Activated B cell treated with CpG ODN at 0.5 μM for 24 hours (primary cell): ENCODE results near the gene IST1. TPM values are rescaled to one million over a fixed set of nuclear protein-coding genes. Genes with fewer than 3 reads are reported as not detected.

Experiments
- ATAC-seq: fragments of 200-7000 bp; cut with Tn5 transposase; one replicate; pipeline ENCODE4 v1.10.0; 2021; ENCODE audit warnings: low read depth, mild to moderate bottlenecking, moderate library complexity
- CTCF ChIA-PET: fragments of 350-600 bp; sonication (Branson Sonifier 250); formaldehyde crosslinking; loops from one replicate; lab custom pipeline; 2021; ENCODE audit warnings: antibody characterized with exemption; lab: Charles Lee
- POLR2A ChIA-PET: fragments of 350-600 bp; sonication (Branson Sonifier 250); formaldehyde crosslinking; loops from one replicate; lab custom pipeline; 2021; ENCODE audit warnings: antibody characterized with exemption; lab: Charles Lee
- DNase-seq: peaks from one replicate; pipeline ENCODE4 v3.0.0; 2022
- H3K27ac Mint-ChIP-seq: one replicate; pipeline ENCODE4 v1.8.0; 2020; ENCODE audit warnings: mixed read lengths
- H3K27me3 Mint-ChIP-seq: one replicate; pipeline ENCODE4 v1.8.0; 2021; ENCODE audit warnings: mixed read lengths
- H3K36me3 Mint-ChIP-seq: one replicate; pipeline ENCODE4 v1.8.0; 2021; ENCODE audit warnings: low read depth, mixed read lengths
- H3K4me1 Mint-ChIP-seq: one replicate; pipeline ENCODE4 v1.8.0; 2021; ENCODE audit warnings: mixed read lengths
- H3K4me3 Mint-ChIP-seq: one replicate; pipeline ENCODE4 v1.8.0; 2020; ENCODE audit warnings: mild to moderate bottlenecking, mixed read lengths
- H3K9me3 Mint-ChIP-seq: one replicate; pipeline ENCODE4 v1.8.0; 2020; ENCODE audit warnings: mixed read lengths
- CTCF ChIP-seq: fragments of 200-600 bp; IDR thresholded peaks from one replicate; pipeline ENCODE4 v1.8.0; 2022; ENCODE audit warnings: antibody characterized with exemption, mild to moderate bottlenecking
- intact Hi-C: fragments of 100-400 bp; cut with micrococcal nuclease; formaldehyde crosslinking; loops from one replicate; pipeline ENCODE4 v1.15.1; 2024
- total RNA-seq: library from RNA; stranded (reverse); gene quantifications from 2 replicates; pipeline ENCODE4 v1.2.3, GENCODE V29; 2022

IST1 gene
- total RNA-seq, 1 donor from 2014 or later = 206 TPM

- no peak for TF ChIP-seq CTCF
- Mint-ChIP-seq H3K9me3 (no peaks in the 10 kb centered on the region), H3K27me3 (no peaks in the 10 kb centered on the region), H3K36me3 (peaks cover 81% of the 10 kb centered on the region), H3K4me1 (peaks cover 37% of the 10 kb centered on the region), H3K27ac (no peak overlapping the region), H3K4me3 (no peak overlapping the region)
- ATAC-seq (no peak), DNase-seq (no peak)
- CTCF ChIA-PET = no interaction called here
- intact Hi-C loops = no loop called here
- POLR2A ChIA-PET = no interaction called here
Measured at GRCh38 chr16:71917900-71918299, 22.6 kb downstream of the IST1 start.

GRCh38 chr16:71919035-71919434, 23.7 kb downstream of the IST1 start:
- peak; percentile 57 for ATAC-seq
- POLR2A ChIA-PET = interaction anchor here (1.1 kb wide), 1 partner anchor 36 kb away, joined by 3 read pairs; no protein-coding TSS in a partner anchor
- peaks cover 85% of the 10 kb centered on the region for H3K36me3 Mint-ChIP-seq

GRCh38 chr16:71920658-71921057, 25.3 kb downstream of the IST1 start:
- no peak for TF ChIP-seq CTCF
- ChIA-PET POLR2A (interaction anchor here (0.6 to 0.8 kb wide), 2 partner anchors 10 to 22 kb away, joined by 4 to 6 read pairs; no protein-coding TSS in a partner anchor), CTCF (no interaction called here)
- Mint-ChIP-seq H3K36me3 (peaks cover 90% of the 10 kb centered on the region), H3K9me3 (no peaks in the 10 kb centered on the region), H3K4me3 (no peak overlapping the region), H3K27ac (no peak overlapping the region), H3K4me1 (peaks cover 17% of the 10 kb centered on the region), H3K27me3 (no peaks in the 10 kb centered on the region)
- DNase-seq (no peak), ATAC-seq (no peak)
- intact Hi-C loops = no loop called here

More at GRCh38 chr16:71919035-71919434, 23.7 kb downstream of the IST1 start:
- intact Hi-C loops = no loop called here
- H3K27ac Mint-ChIP-seq = no peak overlapping the region
- no peaks in the 10 kb centered on the region for H3K9me3 Mint-ChIP-seq
- no peak for DNase-seq
- no peaks in the 10 kb centered on the region for H3K27me3 Mint-ChIP-seq
- TF ChIP-seq CTCF = no peak
- H3K4me3 Mint-ChIP-seq = no peak overlapping the region
- CTCF ChIA-PET = no interaction called here
- H3K4me1 Mint-ChIP-seq = peaks cover 29% of the 10 kb centered on the region

- ATAC-seq (no peak), DNase-seq (no peak)
- Mint-ChIP-seq H3K27me3 (no peaks in the 10 kb centered on the region), H3K27ac (no peak overlapping the region), H3K9me3 (no peaks in the 10 kb centered on the region), H3K4me3 (no peak overlapping the region), H3K4me1 (peaks cover 1% of the 10 kb centered on the region), H3K36me3 (peaks cover 91% of the 10 kb centered on the region)
- TF ChIP-seq CTCF = no peak
- ChIA-PET CTCF (no interaction called here), POLR2A (interaction anchor here (0.6 kb wide), 1 partner anchor 129 kb away, joined by 3 read pairs; no protein-coding TSS in a partner anchor)
- intact Hi-C loops = no loop called here
Measured at GRCh38 chr16:71923941-71924690, 28.8 kb downstream of the IST1 start.

GRCh38 chr16:71924710-71925109, 29.4 kb downstream of the IST1 start:
- no peak for ATAC-seq
- DNase-seq = no peak
- H3K27me3 Mint-ChIP-seq = no peaks in the 10 kb centered on the region
- no peak overlapping the region for H3K4me3 Mint-ChIP-seq
- peaks cover 91% of the 10 kb centered on the region for H3K36me3 Mint-ChIP-seq
- no peaks in the 10 kb centered on the region for H3K9me3 Mint-ChIP-seq
- H3K27ac Mint-ChIP-seq = no peak overlapping the region
- intact Hi-C loops = no loop called here
- H3K4me1 Mint-ChIP-seq = no peaks in the 10 kb centered on the region
- ChIA-PET POLR2A (interaction anchor here (0.6 kb wide), 1 partner anchor 130 kb away, joined by 3 read pairs; no protein-coding TSS in a partner anchor), CTCF (no interaction called here)
- TF ChIP-seq CTCF = no peak
